ENCODE data around the gene CASP8. TPM values are rescaled to one million over a fixed set of nuclear protein-coding genes. Genes with fewer than 3 reads are reported as not detected.

CASP8 gene
- total RNA-seq, 1 experiment from 2014 or later: 17.7 TPM

GRCh38 chr2:201255408-201256033 lies 4.8 kb upstream of the CASP8 start:
- Histone ChIP-seq H3K27ac (no peak overlapping the region), H3K4me3 (no peak overlapping the region), H3K9me3 (replicated peaks) (no peaks in the 10 kb centered on the region), H3K36me3 (no peaks in the 10 kb centered on the region), H3K4me1 (replicated peaks) (peaks cover 29% of the 10 kb centered on the region), H3K27me3 (replicated peaks) (no peaks in the 10 kb centered on the region)
- no peak for DNase-seq (ENCODE audit: low read depth in 1 of 2, low spot score in 2 of 2)

GRCh38 chr2:201256082-201256481 lies 4.3 kb upstream of the CASP8 start:
- H3K9me3 ChIP-seq (replicated peaks): no peaks in the 10 kb centered on the region
- H3K27ac ChIP-seq: no peak overlapping the region
- H3K4me1 ChIP-seq (replicated peaks): peaks cover 29% of the 10 kb centered on the region
- H3K27me3 ChIP-seq (replicated peaks): no peaks in the 10 kb centered on the region
- no peak overlapping the region for H3K4me3 ChIP-seq
- H3K36me3 ChIP-seq: no peaks in the 10 kb centered on the region
- no peak for DNase-seq (ENCODE audit: low read depth in 1 of 2, low spot score in 2 of 2)

DNA sequence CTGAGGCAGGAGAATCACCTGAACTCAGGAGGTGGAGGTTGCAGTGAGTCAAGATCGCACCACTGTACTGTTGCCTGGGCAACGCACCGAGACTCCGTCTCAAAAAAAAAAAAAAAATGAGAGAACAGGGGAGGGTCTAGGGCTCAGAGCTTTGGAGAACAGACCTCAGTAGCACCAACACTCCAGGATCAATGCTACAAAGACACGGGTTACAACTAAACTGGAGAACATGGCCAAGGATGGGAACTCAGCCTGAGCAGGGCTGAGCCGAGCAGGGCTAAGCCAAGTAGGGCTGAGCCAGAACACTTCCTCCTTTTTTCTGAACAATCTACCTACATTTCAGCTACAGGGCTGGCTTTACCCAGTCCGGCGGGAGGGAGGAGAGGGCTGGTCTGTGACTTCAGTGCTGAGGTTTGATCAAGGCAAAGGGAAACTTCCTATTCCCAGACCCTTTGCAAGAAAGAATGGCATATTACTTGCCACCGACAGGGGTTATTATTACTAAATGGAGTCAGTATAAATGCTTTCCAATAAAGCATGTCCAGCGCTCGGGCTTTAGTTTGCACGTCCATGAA lies 2.9 kb upstream of the CASP8 start:
- Histone ChIP-seq H3K36me3 (no peaks in the 10 kb centered on the region), H3K9me3 (replicated peaks) (no peaks in the 10 kb centered on the region), H3K27me3 (replicated peaks) (no peaks in the 10 kb centered on the region), H3K4me3 (peak overlapping the region; percentile 42), H3K4me1 (replicated peaks) (peaks cover 29% of the 10 kb centered on the region), H3K27ac (peak overlapping the region; percentile 95)
- DNase-seq (ENCODE audit: low read depth in 1 of 2, low spot score in 2 of 2): peak in 1 of 2 experiments; percentile 50

DNA sequence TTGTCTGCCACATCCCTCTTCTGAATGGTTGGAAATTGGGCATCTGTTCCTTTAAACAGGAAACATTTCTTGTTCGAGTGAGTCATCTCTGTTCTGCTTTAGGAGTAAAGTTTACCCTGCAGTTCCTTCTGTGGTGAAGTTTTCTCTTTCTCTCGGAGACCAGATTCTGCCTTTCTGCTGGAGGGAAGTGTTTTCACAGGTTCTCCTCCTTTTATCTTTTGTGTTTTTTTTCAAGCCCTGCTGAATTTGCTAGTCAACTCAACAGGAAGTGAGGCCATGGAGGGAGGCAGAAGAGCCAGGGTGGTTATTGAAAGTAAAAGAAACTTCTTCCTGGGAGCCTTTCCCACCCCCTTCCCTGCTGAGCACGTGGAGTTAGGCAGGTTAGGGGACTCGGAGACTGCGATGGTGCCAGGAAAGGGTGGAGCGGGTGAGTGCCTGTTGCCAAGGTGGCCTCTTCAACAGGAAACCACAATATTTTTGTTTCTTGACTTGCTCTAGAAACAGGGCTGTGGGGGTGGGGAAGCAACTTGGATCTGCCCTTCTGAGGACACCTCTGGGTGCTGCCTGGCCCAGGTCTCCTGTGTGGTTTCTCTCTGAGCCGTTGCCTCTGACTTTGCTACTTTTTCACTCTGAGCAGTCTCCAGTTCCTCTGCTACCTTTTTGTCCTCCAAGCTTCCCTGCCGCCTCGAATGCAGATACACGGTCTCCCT lies 2.2 kb upstream of the CASP8 start:
- Histone ChIP-seq H3K36me3 (no peaks in the 10 kb centered on the region), H3K4me1 (replicated peaks) (peaks cover 29% of the 10 kb centered on the region), H3K9me3 (replicated peaks) (no peaks in the 10 kb centered on the region), H3K27me3 (replicated peaks) (no peaks in the 10 kb centered on the region), H3K4me3 (peak overlapping the region; percentile 42), H3K27ac (peak overlapping the region; percentile 95)
- peak; percentile 77 to 82 for DNase-seq (ENCODE audit: low read depth in 1 of 2, low spot score in 2 of 2)

- Histone ChIP-seq H3K27ac (peak overlapping the region; percentile 95), H3K27me3 (replicated peaks) (no peaks in the 10 kb centered on the region), H3K36me3 (no peaks in the 10 kb centered on the region), H3K9me3 (replicated peaks) (no peaks in the 10 kb centered on the region), H3K4me1 (replicated peaks) (peaks cover 28% of the 10 kb centered on the region), H3K4me3 (peak overlapping the region; percentile 42)
- DNase-seq (ENCODE audit: low read depth in 1 of 2, low spot score in 2 of 2): no peak
Observed at GRCh38 chr2:201258666-201259615, 1.4 kb upstream of the CASP8 start.

DNA sequence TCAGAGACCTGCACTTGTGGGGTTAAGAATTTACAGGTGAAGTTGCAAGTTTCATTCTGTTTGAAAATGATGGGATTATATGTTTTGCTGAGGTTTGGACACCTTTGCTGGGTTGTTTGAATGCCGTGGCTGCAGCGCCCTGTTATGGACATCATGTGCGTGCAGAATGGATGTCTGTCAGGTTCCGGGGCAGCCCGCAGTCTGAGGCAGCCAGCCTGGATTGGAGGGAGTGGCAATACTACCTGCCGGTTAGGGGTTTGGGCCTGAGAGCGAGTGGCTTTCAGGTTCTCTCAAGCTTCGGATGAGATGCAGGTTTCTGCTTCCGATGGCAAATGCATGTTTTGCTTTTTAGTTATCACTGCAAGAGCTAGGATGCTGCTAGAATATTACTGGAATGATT lies 1.1 kb downstream of the CASP8 start:
- peaks cover 17% of the 10 kb centered on the region for H3K4me1 ChIP-seq (replicated peaks)
- no peak for DNase-seq (ENCODE audit: low read depth in 1 of 2, low spot score in 2 of 2)
- H3K27me3 ChIP-seq (replicated peaks): no peaks in the 10 kb centered on the region
- H3K27ac ChIP-seq: no peak overlapping the region
- H3K4me3 ChIP-seq: no peak overlapping the region
- no peaks in the 10 kb centered on the region for H3K36me3 ChIP-seq
- no peaks in the 10 kb centered on the region for H3K9me3 ChIP-seq (replicated peaks)

GRCh38 chr2:201261906-201262305 lies 1.6 kb downstream of the CASP8 start:
- H3K4me3 ChIP-seq: no peak overlapping the region
- no peaks in the 10 kb centered on the region for H3K27me3 ChIP-seq (replicated peaks)
- no peak for DNase-seq (ENCODE audit: low read depth in 1 of 2, low spot score in 2 of 2)
- peaks cover 17% of the 10 kb centered on the region for H3K4me1 ChIP-seq (replicated peaks)
- no peaks in the 10 kb centered on the region for H3K36me3 ChIP-seq
- no peak overlapping the region for H3K27ac ChIP-seq
- H3K9me3 ChIP-seq (replicated peaks): no peaks in the 10 kb centered on the region

- Histone ChIP-seq H3K27ac (no peak overlapping the region), H3K4me1 (replicated peaks) (peaks cover 10% of the 10 kb centered on the region), H3K9me3 (replicated peaks) (no peaks in the 10 kb centered on the region), H3K27me3 (replicated peaks) (no peaks in the 10 kb centered on the region), H3K36me3 (no peaks in the 10 kb centered on the region), H3K4me3 (no peak overlapping the region)
- no peak for DNase-seq (ENCODE audit: low read depth in 1 of 2, low spot score in 2 of 2)
Observed at GRCh38 chr2:201262718-201263117, 2.4 kb downstream of the CASP8 start.

DNA sequence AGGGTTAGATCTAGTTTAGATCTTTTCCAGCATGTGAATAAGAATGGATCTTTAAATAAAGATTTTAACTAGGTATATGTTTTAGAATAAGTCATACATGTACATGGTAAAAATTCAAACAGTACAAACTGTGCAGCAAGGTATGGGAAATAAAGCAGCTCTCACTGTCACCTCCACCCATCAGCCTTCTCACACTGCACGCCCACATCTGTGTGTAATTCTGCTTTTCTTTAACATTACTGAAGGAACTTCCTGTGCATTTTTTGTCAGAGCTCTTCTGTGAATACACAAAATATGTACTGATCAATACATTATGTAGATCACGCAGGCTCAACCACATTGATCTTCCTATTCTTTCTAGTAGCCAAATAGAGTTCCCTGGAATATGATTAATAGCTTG lies 3.4 kb downstream of the CASP8 start:
- Histone ChIP-seq H3K4me1 (replicated peaks) (peaks cover 6% of the 10 kb centered on the region), H3K27ac (no peak overlapping the region), H3K36me3 (no peaks in the 10 kb centered on the region), H3K4me3 (no peak overlapping the region), H3K9me3 (replicated peaks) (no peaks in the 10 kb centered on the region), H3K27me3 (replicated peaks) (no peaks in the 10 kb centered on the region)
- no peak for DNase-seq (ENCODE audit: low read depth in 1 of 2, low spot score in 2 of 2)

DNA sequence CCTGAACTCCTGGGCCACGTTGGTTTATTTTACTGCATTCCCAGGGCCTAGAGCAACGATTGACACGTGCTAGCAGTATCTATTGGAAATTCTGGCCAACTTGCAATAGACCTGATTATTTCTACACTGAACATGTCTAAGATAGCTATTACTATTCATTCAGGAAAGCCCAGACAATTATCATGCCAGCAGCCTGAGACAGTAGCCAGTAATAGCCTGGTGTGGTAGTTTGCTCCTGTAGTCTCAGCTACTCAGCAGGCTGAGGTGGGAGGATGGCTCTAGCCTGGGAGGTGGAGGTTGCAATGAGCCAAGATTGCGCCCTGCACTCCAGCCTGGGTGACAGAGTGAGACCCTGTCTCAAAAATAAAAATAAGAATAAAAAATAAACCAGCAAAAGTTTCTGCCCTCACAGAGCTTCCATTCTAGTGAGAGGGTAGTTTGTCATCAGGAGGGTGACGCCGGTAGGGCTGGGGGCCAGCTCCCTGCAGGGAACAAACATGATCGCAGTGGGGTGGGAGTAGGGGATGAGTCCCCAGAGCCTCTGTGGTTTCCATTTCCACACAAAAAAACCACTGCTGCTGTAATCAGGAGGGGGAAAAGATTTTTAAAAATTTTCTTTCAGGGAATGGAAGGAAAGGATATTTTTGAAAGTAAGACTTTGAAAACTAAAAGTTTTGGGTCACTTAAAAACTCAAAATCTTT lies 4.3 kb downstream of the CASP8 start:
- DNase-seq (ENCODE audit: low read depth in 1 of 2, low spot score in 2 of 2): no peak
- Histone ChIP-seq H3K27ac (no peak overlapping the region), H3K27me3 (replicated peaks) (no peaks in the 10 kb centered on the region), H3K4me3 (no peak overlapping the region), H3K4me1 (replicated peaks) (no peaks in the 10 kb centered on the region; the same call in 1 of the 2 replicates), H3K36me3 (peaks cover 3% of the 10 kb centered on the region; the same call in 1 of the 2 replicates), H3K9me3 (replicated peaks) (no peaks in the 10 kb centered on the region)

DNA sequence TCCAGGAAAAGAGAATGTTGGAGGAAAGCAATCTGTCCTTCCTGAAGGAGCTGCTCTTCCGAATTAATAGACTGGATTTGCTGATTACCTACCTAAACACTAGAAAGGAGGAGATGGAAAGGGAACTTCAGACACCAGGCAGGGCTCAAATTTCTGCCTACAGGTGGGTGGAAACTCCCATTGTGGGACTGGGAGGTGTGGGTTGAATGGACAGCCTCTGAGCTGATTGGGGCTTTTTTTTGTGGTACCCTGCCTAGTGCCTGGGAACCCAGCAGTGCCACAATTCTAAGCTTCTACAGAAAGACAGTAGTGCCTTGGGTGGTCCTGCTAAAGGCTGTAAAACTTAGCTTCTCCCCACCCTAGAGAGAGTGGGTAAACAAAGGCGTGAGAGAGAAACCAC lies 6.3 kb downstream of the CASP8 start:
- no peaks in the 10 kb centered on the region for H3K27me3 ChIP-seq (replicated peaks)
- H3K9me3 ChIP-seq (replicated peaks): no peaks in the 10 kb centered on the region

DNA sequence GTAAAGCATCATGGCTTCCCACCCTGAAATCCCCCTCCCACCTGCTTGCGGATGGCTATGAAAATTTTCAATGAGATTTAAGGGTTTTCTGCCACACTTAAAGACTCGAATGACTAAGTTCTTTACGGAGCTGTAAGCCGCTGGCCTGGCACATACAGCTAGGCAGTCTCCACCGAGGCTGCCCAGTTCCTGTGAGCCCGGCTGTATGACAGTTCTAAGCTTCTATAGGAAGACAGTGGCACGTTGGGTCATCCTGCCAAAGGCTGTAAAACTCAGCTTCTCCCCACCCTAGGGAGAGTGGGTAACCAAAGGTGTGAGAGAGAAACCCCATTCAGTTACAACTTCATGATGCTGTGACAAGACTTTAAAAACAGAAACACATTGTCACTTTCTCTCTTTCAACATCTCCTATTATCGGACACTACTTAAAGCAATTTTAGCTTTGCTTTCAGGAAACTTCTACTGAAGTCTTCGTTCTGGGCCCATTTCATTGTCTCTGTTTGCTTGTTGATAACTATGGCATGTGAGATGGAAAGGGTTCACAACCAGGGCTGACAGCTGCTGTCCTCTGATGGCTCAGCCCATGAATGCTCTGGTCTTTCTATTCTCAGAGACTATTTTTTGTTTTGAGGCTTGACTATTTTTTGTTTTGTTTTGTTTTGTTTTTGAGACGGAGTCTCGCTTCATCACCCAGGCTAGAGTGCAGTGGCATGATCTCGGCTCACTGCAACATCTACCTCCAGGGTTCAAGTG lies 7.1 kb downstream of the CASP8 start:
- Histone ChIP-seq H3K4me1 (replicated peaks) (no peaks in the 10 kb centered on the region), H3K36me3 (peaks cover 3% of the 10 kb centered on the region; the same call in 1 of the 2 replicates)

More for the DNA sequence above, 6.3 kb downstream of the CASP8 start:
- no peak for DNase-seq (ENCODE audit: low read depth in 1 of 2, low spot score in 2 of 2)
- Histone ChIP-seq H3K4me3 (no peak overlapping the region), H3K4me1 (replicated peaks) (no peaks in the 10 kb centered on the region), H3K36me3 (peaks cover 3% of the 10 kb centered on the region; the same call in 1 of the 2 replicates), H3K27ac (no peak overlapping the region)

More for the DNA sequence above, 7.1 kb downstream of the CASP8 start:
- DNase-seq (ENCODE audit: low read depth in 1 of 2, low spot score in 2 of 2): no peak
- H3K9me3 ChIP-seq (replicated peaks): no peaks in the 10 kb centered on the region
- H3K27ac ChIP-seq: no peak overlapping the region
- no peak overlapping the region for H3K4me3 ChIP-seq
- H3K27me3 ChIP-seq (replicated peaks): no peaks in the 10 kb centered on the region

All from SJSA1 (cell line).